Stromal cell of bone marrow (primary cell): ENCODE results near the gene CYP3A5.
"Not testable (repeated sequence)": the region's sequence is repeated elsewhere in the genome, so short reads cannot be mapped to it uniquely, and the experiment has no call there.

Experiments used
- DNase-seq: peaks from one replicate; pipeline ENCODE4 v3.0.0-alpha.2; 2012; ENCODE audit warnings: low read depth

CYP3A5 gene

GRCh38 chr7:99679400-99680191 lies at the start of gene CYP3A5:
TSS of gene CYP3A5 (minus strand) at chr7:99679996. CDS start at chr7:99679896, 100 bp downstream.
- DNase-seq = peak; percentile 23

DNA sequence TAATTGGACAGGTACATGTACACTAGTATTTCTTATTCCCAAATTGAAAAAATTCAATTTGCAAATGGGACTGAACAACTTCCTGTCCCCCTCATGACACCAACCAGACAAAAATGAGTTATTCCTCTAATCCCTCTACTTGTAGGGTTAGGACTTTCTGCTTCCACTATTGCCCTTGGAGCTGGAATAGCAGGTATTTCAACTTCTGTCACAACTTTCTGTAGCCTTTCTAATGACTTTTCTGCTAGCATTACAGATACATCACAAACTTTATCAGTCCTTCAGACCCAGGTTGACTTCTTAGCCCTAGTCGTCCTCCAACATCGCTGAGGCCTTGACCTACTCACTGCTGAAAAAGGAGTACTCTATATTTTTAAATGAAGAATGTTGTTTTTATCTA lies 48.8 kb upstream of the CYP3A5 start:
- no peak for DNase-seq

DNA sequence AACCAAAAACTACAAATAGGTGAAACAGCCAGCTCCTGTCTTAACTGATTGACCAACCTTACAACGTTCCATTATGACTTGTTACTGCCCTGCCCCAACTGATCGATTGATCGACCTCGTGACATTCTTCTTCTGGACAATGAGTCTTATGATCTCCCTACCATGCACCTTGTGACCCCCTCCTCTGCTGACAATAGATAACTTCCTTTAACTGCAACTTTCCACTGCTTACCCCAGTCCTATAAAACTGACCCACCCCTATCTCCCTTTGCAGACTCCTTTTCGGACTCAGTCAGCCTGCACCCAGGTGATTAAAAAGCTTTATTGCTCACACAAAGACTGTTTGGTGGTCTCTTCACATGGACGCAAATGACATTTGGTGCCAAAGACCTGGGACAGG lies 43.4 kb upstream of the CYP3A5 start:
- not testable (repeated sequence) for DNase-seq

DNA sequence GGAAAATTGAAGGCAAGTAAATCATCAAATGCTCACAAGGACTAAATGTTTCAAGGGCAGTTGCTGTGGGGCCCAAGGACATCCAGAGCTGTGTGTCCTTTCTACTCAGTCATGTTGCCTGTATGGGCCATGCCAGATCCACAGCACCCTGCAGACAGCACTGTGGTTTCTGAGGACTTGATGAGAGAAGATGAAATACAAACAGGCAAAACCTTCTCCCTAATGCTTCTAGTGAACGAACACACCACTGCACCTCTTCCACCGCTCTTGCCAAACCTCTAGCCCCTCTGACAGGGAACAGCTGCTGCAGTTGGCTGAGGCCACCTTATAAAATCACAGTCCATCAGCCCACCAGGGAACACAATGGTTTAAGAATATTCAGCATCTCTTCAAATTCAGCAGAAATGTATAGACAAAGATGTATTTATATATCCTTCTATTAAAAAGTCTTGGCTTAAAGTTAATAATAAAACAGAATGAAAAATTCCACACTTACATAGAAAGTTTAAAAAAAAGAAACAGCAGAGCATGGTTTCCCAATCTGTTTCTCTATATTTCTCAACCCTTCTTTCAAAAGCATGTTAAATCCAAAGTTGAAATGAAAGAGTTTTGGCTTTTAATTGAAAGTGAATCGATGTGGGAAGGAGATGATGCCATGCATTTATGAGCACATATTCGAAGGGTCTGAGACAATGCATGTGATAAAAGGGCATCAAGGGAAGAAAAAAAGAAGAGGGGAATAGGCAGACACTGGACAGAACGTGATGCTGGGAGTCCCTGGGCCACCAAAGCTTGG lies 41.2 kb upstream of the CYP3A5 start:
- no peak for DNase-seq

GRCh38 chr7:99719996-99720769 lies 40.4 kb upstream of the CYP3A5 start:
- no peak for DNase-seq

DNA sequence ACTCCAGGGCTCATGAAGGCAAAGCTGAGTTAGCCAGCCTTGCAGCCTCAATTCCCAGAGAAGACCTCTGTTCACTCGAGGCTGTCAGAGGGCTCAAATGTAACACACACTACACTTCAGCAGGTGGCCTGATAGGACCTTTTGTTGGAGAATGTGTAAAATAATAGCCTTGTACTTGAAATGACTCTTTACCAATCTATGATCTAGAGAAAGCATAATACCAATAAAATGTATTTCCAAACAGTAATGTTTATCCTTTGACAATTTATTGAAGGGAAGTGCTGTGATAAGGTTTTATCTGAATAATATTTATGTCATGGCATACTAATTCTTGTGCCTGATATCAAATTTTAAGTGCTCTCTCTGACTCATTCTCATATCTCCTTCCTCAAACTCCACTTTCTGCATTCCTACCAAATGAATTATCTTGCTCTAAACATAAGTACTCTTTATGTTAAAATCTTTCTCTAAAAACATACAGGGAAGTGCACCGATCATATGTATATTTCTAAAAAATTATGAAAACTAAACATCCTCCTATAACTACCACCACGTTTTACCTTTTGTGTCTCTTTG lies 34.3 kb upstream of the CYP3A5 start:
- no peak for DNase-seq

DNA sequence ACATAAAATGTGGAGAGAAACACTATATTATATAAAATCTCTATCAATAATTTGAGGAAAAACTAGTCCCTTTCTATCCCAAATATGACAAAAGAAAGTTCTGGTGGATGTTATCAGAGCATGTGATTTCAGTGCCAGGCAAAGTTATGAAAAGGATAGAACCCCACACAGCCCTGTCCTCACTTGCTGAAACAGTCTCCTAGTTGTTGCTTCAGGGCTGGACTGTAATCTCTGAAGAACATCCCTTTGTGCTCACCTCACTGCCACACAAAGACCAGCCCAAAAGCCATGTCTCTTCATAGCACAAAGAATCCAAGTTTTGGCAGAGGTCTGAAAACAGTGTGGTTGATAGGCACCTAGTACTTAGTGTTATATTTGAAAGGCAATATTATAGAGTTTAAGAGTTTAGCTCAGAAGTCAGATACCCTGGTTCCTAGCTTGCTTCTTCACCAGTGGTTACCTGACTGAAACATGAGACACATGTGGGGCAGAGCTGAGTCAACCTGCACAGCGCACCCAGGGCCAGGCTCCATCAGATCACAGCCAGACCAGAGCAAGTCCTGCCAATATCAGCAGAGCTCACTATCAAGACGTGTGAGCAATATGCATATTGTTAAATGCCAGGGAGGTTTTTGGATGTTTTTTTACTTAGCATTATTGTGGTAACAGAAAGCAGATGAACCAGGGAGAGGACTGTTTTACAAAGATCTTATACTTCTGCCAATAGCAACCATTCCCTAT lies 30.2 kb upstream of the CYP3A5 start:
- DNase-seq = no peak

- peak; percentile 1 for DNase-seq
These were observed 29.5 kb upstream of the CYP3A5 start for GRCh38 chr7:99709260-99709659.

DNA sequence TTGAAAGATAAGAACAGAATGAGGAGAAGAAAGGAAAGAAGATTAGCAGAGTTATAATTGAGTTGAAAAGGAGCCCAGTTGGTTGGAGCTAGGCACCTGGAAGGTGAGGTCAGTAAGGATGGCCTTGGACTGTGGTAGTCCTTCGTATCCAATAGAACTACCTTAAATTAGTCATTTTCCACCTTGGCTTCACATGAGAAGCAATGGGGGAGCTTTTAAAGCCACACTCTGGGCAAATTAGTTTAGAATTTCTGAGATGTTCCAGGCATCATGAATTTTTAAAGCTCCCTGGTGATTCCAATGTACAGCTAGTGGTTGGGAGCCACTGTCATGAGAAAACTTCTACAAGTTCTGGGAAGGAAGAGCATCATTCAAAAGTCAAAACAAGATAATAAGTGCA lies 27.3 kb upstream of the CYP3A5 start:
- peak; percentile 2 for DNase-seq

GRCh38 chr7:99699946-99700345 lies 20.1 kb upstream of the CYP3A5 start:
- no peak for DNase-seq

DNA sequence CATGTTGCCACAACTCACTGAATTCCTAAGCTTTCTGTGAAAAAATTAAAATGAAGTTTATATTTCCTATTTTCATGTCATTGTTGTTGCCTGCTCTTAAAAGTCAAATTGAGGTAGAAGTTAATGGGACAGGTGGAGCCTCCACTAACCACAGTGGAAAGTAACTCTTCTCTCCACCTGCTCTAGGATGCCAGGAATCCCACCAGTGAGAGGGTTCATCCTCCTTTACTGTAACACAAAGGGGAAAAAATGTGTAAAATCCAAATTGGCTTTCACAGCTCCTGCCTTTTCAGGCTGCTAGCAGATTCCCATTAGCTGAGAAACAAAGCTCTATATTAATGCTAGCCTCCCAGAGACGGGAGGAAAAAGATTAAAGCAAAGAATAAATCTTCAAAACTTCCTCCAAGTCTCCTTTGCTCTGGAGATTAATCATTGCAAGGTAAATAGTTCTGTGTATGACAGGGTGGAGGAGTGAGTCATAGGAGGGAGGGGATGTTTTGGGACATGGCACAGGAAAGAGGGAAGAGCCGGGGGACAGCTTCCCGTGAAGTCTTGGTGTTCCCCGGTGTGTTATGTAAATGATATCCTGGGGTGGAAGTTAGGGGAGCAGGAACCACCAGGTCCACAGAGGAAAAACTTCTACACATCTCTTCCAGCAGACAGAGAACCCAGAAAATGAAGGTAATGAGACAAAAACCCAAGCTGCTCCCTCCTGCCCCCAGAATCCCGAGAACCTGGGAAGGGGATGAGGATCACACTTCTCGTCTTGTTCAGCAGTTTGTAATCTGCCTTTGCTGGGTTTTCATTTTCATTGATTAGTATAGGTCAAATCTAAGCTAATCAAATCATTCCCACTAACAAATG lies 19.3 kb upstream of the CYP3A5 start:
- DNase-seq = not testable (repeated sequence)

- no peak for DNase-seq
These were observed 15.1 kb upstream of the CYP3A5 start for GRCh38 chr7:99694912-99695304.

- DNase-seq = no peak
These were observed 14.6 kb upstream of the CYP3A5 start for GRCh38 chr7:99694201-99694911.

GRCh38 chr7:99693427-99694200 lies 13.8 kb upstream of the CYP3A5 start:
- no peak for DNase-seq

- no peak for DNase-seq
These were observed 13.3 kb upstream of the CYP3A5 start for GRCh38 chr7:99693100-99693426.

DNA sequence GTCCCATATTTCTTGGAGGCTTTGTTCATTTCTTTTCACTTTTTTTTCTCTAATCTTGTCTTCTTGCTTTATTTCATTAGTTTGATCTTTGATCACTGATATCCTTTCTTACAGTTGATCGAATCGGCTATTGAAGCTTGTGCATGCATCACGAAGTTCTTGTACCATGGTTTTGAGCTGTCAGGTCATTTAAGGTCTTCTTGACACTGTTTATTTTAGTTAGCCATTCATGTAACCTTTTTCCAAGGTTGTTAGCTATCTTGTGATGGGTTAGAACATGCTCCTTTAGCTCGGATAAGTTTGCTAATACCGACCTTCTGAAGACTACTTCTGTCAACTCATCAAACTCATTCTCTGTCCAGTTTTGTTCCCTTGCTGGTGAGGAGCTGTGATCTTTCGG lies 12.8 kb upstream of the CYP3A5 start:
- DNase-seq = not testable (repeated sequence)

- DNase-seq = not testable (repeated sequence)
These were observed 11.9 kb upstream of the CYP3A5 start for GRCh38 chr7:99691658-99692057.

- not testable (repeated sequence) for DNase-seq
These were observed 11.1 kb upstream of the CYP3A5 start for GRCh38 chr7:99690918-99691317.
